Measurements from ENCODE around the gene QSOX2. TPM values are rescaled to one million over a fixed set of nuclear protein-coding genes. Genes with fewer than 3 reads are reported as not detected.

The QSOX2 gene
- total RNA-seq, 2 experiments from 2014 or later = 14.4 TPM

DNA sequence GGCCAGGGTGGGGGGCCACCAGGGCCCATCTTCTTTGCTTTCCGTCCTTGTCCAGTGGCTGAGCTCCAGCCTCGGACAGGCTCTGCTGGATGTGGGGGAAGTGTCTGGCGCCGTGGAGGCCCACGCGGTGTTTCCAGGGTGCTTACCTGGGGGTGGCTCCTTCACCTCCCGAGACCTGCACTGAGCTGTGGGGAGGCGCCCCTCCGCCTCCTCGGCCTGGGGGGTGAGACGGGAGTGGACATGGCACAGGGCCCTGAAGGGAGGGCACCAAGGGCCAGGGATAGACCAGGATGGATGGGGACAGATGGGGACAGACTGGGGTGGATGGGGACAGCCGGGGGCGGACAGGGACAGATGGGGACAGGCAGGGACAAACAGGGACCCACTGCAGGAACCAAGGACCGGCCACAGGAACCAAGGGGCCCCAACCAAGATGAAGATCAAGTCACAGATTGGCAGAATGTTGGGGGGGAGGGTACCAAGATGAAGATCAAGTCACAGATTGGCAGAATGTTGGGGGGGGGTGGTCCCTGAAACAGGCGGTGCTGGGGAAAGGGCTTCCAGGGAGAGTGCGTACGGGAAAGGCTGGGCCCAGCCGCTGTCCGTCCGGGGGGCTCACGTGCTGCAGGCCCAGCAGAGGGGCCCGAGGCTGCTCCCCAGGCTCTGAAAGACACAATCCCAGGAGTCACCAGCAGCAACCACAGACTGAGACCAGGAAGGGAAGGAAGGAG lies 13.3 kb upstream of the QSOX2 start:
- TF ChIP-seq, protein P1, sequence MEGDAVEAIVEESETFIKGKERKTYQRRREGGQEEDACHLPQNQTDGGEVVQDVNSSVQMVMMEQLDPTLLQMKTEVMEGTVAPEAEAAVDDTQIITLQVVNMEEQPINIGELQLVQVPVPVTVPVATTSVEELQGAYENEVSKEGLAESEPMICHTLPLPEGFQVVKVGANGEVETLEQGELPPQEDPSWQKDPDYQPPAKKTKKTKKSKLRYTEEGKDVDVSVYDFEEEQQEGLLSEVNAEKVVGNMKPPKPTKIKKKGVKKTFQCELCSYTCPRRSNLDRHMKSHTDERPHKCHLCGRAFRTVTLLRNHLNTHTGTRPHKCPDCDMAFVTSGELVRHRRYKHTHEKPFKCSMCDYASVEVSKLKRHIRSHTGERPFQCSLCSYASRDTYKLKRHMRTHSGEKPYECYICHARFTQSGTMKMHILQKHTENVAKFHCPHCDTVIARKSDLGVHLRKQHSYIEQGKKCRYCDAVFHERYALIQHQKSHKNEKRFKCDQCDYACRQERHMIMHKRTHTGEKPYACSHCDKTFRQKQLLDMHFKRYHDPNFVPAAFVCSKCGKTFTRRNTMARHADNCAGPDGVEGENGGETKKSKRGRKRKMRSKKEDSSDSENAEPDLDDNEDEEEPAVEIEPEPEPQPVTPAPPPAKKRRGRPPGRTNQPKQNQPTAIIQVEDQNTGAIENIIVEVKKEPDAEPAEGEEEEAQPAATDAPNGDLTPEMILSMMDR (IDR thresholded peaks at IDR 0.05) = no peak
- H3K27me3 Mint-ChIP-seq = no peaks in the 10 kb centered on the region
- H3K36me3 ChIP-seq (ENCODE audit: insufficient read depth, low read length) = no peaks in the 10 kb centered on the region
- CTCF ChIA-PET = no interaction called here
- no peak overlapping the region for H3K4me3 ChIP-seq (ENCODE audit: low read length)
- H3K27me3 ChIP-seq (ENCODE audit: control insufficient read depth in 1 of 2, insufficient read depth in 2 of 2, low read length in 2 of 2) = peaks cover 0 to 3% of the 10 kb centered on the region in 2 experiments
- no peaks in the 10 kb centered on the region for H3K36me3 Mint-ChIP-seq (ENCODE audit: low read depth)
- no peak overlapping the region for H3K4me3 Mint-ChIP-seq
- no peak for DNase-seq
- H3K4me1 ChIP-seq (ENCODE audit: insufficient read depth, low read length) = no peaks in the 10 kb centered on the region
- POLR2A ChIA-PET = no interaction called here
- H3K27ac Mint-ChIP-seq = no peak overlapping the region
- H3K4me1 Mint-ChIP-seq (ENCODE audit: low read depth) = no peaks in the 10 kb centered on the region
- intact Hi-C loops (cut with DNase I, micrococcal nuclease) = no loop called here
- no peak for ATAC-seq (ENCODE audit: poor library complexity)
- no peaks in the 10 kb centered on the region for H3K9me3 Mint-ChIP-seq
- H3K9me3 ChIP-seq (ENCODE audit: control insufficient read depth in 1 of 2, insufficient read depth in 1 of 2, low read length in 2 of 2) = no peaks in the 10 kb centered on the region
- no peak overlapping the region for H3K27ac ChIP-seq (ENCODE audit: low read depth in 1 of 2, low read length in 2 of 2)

DNA sequence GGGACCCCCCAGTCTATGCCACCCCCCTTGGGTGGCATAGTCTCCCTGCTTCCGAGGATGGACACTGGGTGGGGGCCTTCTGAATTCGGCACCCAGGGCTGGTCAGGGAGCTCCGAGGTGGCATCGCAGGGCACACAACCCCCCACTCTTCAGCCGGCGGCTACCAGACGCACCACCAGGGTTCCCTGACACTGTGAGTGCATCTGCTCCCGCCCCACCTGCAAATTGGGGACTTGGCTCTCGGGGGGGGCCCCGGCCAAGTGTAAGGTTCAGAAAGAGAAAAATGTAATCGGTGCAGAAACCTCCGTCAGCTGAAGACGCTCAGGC lies 12.7 kb upstream of the QSOX2 start:
- Mint-ChIP-seq H3K9me3 (no peaks in the 10 kb centered on the region), H3K27ac (no peak overlapping the region), H3K27me3 (no peaks in the 10 kb centered on the region), H3K36me3 (ENCODE audit: low read depth) (no peaks in the 10 kb centered on the region), H3K4me1 (ENCODE audit: low read depth) (no peaks in the 10 kb centered on the region), H3K4me3 (no peak overlapping the region)
- ChIA-PET POLR2A (no interaction called here), CTCF (no interaction called here)
- no peak for ATAC-seq (ENCODE audit: poor library complexity)
- Histone ChIP-seq H3K4me1 (ENCODE audit: insufficient read depth, low read length) (no peaks in the 10 kb centered on the region), H3K27ac (ENCODE audit: low read depth in 1 of 2, low read length in 2 of 2) (no peak overlapping the region), H3K4me3 (ENCODE audit: low read length) (no peak overlapping the region), H3K36me3 (ENCODE audit: insufficient read depth, low read length) (no peaks in the 10 kb centered on the region), H3K9me3 (ENCODE audit: control insufficient read depth in 1 of 2, insufficient read depth in 1 of 2, low read length in 2 of 2) (no peaks in the 10 kb centered on the region), H3K27me3 (ENCODE audit: control insufficient read depth in 1 of 2, insufficient read depth in 2 of 2, low read length in 2 of 2) (peaks cover 0 to 4% of the 10 kb centered on the region in 2 experiments)
- TF ChIP-seq, protein P1 (IDR thresholded peaks at IDR 0.05) = no peak
- intact Hi-C loops (cut with DNase I, micrococcal nuclease) = no loop called here
- DNase-seq = no peak

DNA sequence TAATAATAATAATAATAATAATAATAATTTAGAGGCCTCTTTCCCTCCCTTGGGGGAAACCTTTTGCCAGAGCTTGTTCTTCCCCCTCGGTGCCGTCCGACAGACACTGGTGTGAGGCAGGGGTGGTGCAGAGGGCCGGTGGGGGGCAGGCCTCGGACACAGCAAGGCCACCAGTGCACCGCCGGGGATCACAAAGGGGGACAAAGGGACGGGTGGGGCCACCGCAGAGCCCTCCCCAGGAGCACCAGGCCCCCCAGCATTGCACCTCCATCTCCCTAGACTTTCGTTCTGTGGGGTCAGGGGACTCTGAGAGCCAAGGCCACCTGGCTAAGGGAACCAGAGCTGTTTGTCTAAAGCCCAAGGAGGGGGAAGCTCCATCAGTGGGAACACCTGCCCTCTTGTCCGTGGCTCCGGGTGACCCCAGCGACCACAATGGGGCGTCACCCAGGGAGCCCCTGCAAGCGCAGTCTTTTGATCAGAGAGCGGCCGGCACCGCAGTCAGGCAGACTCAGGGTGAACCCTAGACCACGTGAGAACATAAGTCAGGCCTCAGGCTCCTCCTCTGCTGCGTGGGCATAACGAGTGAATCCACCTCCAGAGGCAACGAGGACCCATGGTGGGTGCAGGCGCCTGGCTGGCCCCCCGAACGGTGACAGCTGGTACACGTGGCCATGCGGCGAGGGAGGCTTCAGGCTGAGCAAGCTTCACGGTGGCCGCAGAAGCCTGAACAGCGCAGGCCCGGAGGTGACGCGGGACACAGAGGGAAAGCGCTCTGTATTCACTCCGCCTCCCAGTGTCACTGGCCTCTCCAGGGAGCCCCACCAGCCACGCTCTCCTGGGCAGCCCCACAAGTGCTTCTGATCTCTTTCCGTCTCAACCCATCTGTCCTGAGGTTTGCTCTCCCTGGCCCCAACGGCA lies 12.0 kb upstream of the QSOX2 start:
- Mint-ChIP-seq H3K27me3 (no peaks in the 10 kb centered on the region), H3K27ac (no peak overlapping the region), H3K9me3 (no peaks in the 10 kb centered on the region), H3K36me3 (ENCODE audit: low read depth) (no peaks in the 10 kb centered on the region), H3K4me1 (ENCODE audit: low read depth) (no peaks in the 10 kb centered on the region), H3K4me3 (no peak overlapping the region)
- POLR2A ChIA-PET = no interaction called here
- DNase-seq = no peak
- H3K36me3 ChIP-seq (ENCODE audit: insufficient read depth, low read length) = no peaks in the 10 kb centered on the region
- ATAC-seq (ENCODE audit: poor library complexity) = no peak
- no peaks in the 10 kb centered on the region for H3K4me1 ChIP-seq (ENCODE audit: insufficient read depth, low read length)
- CTCF ChIA-PET = no interaction called here
- intact Hi-C loops (cut with DNase I, micrococcal nuclease) = no loop called here
- no peak overlapping the region for H3K4me3 ChIP-seq (ENCODE audit: low read length)
- no peak overlapping the region for H3K27ac ChIP-seq (ENCODE audit: low read depth in 1 of 2, low read length in 2 of 2)
- H3K9me3 ChIP-seq (ENCODE audit: control insufficient read depth in 1 of 2, insufficient read depth in 1 of 2, low read length in 2 of 2) = no peaks in the 10 kb centered on the region
- H3K27me3 ChIP-seq (ENCODE audit: control insufficient read depth in 1 of 2, insufficient read depth in 2 of 2, low read length in 2 of 2) = peaks cover 0 to 4% of the 10 kb centered on the region in 2 experiments
- TF ChIP-seq, protein P1 (IDR thresholded peaks at IDR 0.05) = no peak
